Effector memory CD8-positive, alpha-beta T cell (primary cell): ENCODE data around the gene ZNF229.
"Not testable (repeated sequence)": the region's sequence is repeated elsewhere in the genome, so short reads cannot be mapped to it uniquely, and the experiment has no call there.

Experiments
- ATAC-seq: fragments of 150-1000 bp; cut with Tn5 transposase; replicated peaks from 2 replicates; pipeline ENCODE4 v1.10.0; 2021; ENCODE audit warnings: mild to moderate bottlenecking, moderate library complexity
- DNase-seq, 3 experiments: peaks; one replicate each; pipeline ENCODE4 v3.0.0; 2021
- H3K27ac Mint-ChIP-seq, 2 donors: one replicate each; pipeline ENCODE4 v1.8.0; 2022; ENCODE audit warnings: mild to moderate bottlenecking in 2 of 2, mixed read lengths in 2 of 2, moderate library complexity in 2 of 2
- H3K27me3 Mint-ChIP-seq, 2 donors: one replicate each; pipeline ENCODE4 v1.8.0; 2022; ENCODE audit warnings: mixed read lengths in 2 of 2
- H3K36me3 Mint-ChIP-seq: one replicate; pipeline ENCODE4 v1.8.0; 2022; ENCODE audit warnings: mild to moderate bottlenecking, moderate library complexity, mixed read lengths; ENCODE audit not compliant: insufficient read depth
- H3K4me1 Mint-ChIP-seq, 2 donors: one replicate each; pipeline ENCODE4 v1.8.0; 2022; ENCODE audit warnings: low read depth in 2 of 2, mixed read lengths in 2 of 2
- H3K4me3 Mint-ChIP-seq, 2 donors: one replicate each; pipeline ENCODE4 v1.8.0; 2022; ENCODE audit warnings: mild to moderate bottlenecking in 2 of 2, mixed read lengths in 2 of 2, moderate library complexity in 2 of 2
- H3K9me3 Mint-ChIP-seq, 2 donors: one replicate each; pipeline ENCODE4 v1.8.0; 2022; ENCODE audit warnings: mixed read lengths in 2 of 2
- total RNA-seq, 9 experiments: gene quantifications; one replicate each; lab custom pipeline; 2026; lab: John Stamatoyannopoulos, UW

ZNF229 gene
- 0 to 1.4 (median 0.46) reads per million in 9 experiments for total RNA-seq

DNA sequence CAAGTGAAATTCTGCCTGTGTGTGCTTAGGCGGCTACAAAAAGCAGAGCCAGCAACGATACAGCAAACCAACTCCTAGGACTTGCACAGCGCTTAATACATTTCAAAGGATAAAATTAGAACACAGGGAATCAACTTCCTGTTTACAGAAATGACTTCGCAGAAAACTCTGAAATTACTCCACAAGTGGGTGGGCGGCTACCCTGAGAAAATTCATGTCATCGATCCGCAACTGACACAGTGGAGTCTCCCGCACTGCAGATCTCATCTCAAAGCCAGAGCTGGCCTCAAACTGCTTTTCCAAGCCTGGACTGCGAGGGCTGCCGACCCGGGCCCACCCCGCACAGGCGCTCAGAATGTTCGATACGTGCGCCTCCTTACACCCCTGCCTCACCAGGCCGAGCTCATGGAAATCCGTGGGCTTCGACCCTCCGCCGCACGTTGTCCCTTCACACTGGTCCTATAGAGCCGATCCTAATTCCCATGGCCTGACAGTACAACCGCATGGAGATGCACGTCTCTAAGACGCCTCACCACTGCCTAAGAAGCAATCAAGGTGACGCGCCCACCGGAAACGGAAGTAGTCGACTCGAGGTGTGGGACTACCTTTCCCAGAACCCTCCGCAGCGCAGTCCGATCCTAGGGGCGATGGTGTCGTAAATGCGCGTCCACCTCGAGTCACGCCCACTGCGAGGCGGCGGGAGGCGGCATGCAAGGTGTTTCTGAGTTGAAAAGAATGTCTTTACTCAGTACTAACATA is at the start of gene ZNF229:
Gene ZNF229, minus strand, starts transcription at position 557 of the 759 bp plus-strand sequence. CDS start 5,625 bp downstream, outside the sequence.
- Mint-ChIP-seq H3K27me3 (peaks cover 8 to 27% of the 10 kb centered on the region in 2 donors), H3K9me3 (peaks cover 48 to 57% of the 10 kb centered on the region in 2 donors), H3K27ac (no peak within 1 kb of the TSS), H3K4me3 (peak within 1 kb of the TSS; percentile 69), H3K4me1 (peaks cover 0 to 4% of the 10 kb centered on the region in 2 donors), H3K36me3 (no peaks in the 10 kb centered on the region)
- peak in 2 of 3 experiments; percentile 1 to 2 for DNase-seq
- peak; percentile 47 for ATAC-seq

DNA sequence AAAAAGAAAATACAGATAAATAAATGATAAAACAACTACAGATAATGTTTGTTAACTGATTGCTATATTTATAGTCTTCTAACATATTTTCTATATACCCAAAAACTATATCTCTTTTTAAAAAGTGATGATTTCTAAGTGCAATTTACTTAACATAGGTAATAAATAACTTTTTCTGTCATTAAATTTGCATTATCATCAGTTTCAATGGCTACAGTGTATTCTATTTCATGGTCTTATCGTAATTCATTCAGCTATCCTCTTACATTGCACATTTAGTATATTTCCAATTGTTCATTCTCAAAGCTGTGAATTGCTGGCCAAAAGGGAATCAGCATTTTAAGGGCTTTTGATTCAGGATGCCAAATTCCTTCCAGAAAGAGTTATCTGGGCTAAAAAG is 48.4 kb upstream of the ZNF229 start:
- DNase-seq: no peak
- Mint-ChIP-seq H3K36me3 (peaks cover 47% of the 10 kb centered on the region), H3K27ac (no peak overlapping the region), H3K4me3 (no peak overlapping the region), H3K9me3 (peaks cover 19 to 53% of the 10 kb centered on the region in 2 donors), H3K27me3 (no peaks in the 10 kb centered on the region), H3K4me1 (peaks cover 36 to 47% of the 10 kb centered on the region in 2 donors)
- no peak for ATAC-seq

DNA sequence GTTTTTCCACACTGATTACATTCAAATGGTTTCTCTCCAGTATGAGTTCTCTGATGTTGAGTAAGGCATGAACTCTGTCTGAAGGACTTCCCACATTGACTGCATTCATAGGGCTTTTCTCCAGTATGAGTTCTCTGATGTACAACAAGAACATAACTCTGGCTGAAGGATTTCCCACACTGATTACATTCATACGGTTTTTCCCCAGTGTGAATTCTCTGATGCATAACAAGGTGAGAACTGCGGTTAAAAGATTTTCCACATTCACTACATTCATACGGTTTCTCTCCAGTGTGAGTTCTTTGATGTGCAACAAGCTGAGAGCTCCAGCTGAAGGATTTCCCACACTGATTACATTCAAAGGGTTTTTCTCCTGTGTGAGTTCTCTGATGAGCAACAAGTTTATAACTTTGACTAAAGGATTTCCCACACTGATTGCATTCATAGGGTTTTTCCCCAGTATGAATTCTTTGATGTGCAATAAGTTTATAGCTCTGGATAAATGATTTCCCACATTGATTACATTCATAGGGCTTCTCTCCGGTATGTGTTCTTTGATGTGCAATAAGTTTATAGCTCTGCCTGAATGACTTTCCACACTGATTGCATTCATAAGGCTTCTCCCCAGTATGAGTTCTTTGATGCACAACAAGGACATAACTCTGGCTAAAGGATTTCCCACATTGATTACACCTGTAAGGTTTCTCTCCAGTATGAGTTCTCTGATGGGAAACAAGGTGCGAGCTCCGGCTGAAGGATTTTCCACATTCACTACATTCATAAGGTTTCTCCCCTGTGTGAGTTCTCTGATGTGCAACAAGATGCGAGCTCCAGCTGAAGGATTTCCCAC is 28.5 kb upstream of the ZNF229 start:
- ATAC-seq: no peak
- no peak for DNase-seq
- Mint-ChIP-seq H3K9me3 (peaks cover 28 to 34% of the 10 kb centered on the region in 2 donors), H3K27ac (peak overlapping the region in 1 of 2 donors; percentile 3), H3K4me1 (no peaks in the 10 kb centered on the region), H3K27me3 (no peaks in the 10 kb centered on the region), H3K36me3 (peaks cover 50% of the 10 kb centered on the region), H3K4me3 (no peak overlapping the region)

DNA sequence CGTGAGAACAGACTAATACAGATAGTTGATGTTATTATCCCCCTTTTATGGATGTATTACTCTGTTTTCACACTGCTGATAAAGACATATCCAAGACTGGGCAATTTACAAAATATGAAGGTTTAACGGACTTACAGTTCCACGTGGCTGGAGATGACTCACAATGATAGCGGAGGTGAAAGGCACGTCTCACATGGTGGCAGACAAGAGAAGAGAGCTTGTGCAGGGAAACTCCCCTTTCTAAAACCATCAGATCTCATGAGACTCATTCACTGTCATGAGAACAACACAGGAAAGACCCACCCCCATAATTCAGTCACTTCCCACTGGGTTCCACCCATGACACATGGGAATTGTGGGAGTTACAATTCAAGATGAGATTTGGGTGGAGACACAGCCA is 20.5 kb upstream of the ZNF229 start:
- not testable (repeated sequence) for H3K27me3 Mint-ChIP-seq
- peaks cover 36 to 50% of the 10 kb centered on the region in 2 donors for H3K9me3 Mint-ChIP-seq

DNA sequence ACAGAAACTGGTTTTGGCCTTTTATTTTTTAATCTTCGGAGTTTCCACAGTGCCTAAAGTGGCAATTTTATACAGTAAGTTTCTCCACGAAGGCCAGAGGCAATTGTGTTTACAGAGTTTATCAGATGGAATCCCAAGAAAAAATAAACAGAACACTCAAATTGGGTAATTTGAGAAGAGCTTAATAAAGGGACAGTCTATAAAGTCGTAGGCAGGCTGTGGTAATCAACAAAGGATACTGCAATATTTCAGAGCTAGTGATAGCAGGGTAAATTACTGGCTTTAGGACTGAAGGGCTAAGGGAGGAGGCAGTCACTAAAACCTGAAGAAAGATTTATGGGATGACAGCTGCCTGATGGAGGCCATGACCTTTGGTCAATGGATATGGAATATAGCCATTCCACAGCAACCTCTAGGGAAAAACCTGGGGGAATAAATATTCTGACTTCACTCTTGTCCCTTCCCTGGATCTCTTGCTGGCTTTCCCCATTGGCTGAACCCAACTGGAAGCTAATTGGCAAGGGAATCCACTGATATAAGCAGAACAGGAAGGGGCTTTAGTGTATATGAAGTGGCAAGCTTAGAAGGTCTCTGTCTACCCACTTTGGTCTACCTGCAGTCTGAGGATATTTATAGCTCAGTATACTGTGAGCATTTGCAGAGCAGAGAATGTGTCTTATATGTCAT is 14.5 kb upstream of the ZNF229 start:
- H3K9me3 Mint-ChIP-seq: peaks cover 24 to 30% of the 10 kb centered on the region in 2 donors
- H3K4me3 Mint-ChIP-seq, H3K36me3 Mint-ChIP-seq, ATAC-seq, H3K4me1 Mint-ChIP-seq, H3K27ac Mint-ChIP-seq, H3K27me3 Mint-ChIP-seq, DNase-seq: not testable (repeated sequence)

More for the DNA sequence above, 20.5 kb upstream of the ZNF229 start:
- not testable (repeated sequence) for DNase-seq, H3K4me3 Mint-ChIP-seq, ATAC-seq, H3K4me1 Mint-ChIP-seq, H3K27ac Mint-ChIP-seq, H3K36me3 Mint-ChIP-seq

DNA sequence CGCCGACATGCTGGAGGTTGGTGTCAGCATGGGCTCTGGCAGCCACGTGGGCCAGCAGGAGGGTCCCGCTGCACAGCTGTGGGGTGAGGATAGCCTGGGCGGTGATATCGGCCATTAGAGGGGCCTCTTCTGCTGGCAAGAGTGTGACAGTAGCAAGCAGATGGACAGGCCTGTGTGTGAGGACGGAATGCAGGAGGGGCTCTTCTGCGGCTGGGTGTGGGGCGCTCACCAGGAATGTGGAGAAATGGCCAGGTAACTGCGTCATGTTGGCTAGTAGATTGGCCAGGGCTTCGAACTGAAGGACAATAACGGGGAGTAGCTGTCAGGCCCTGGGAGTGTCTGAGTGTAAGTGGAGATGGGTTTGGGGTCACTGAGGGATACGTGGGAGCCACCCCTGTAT is 7.7 kb upstream of the ZNF229 start:
- ATAC-seq, H3K36me3 Mint-ChIP-seq, H3K4me1 Mint-ChIP-seq, DNase-seq, H3K4me3 Mint-ChIP-seq, H3K27ac Mint-ChIP-seq: not testable (repeated sequence)
- Mint-ChIP-seq H3K9me3 (peaks cover 30 to 34% of the 10 kb centered on the region in 2 donors), H3K27me3 (peaks cover 8 to 21% of the 10 kb centered on the region in 2 donors)

DNA sequence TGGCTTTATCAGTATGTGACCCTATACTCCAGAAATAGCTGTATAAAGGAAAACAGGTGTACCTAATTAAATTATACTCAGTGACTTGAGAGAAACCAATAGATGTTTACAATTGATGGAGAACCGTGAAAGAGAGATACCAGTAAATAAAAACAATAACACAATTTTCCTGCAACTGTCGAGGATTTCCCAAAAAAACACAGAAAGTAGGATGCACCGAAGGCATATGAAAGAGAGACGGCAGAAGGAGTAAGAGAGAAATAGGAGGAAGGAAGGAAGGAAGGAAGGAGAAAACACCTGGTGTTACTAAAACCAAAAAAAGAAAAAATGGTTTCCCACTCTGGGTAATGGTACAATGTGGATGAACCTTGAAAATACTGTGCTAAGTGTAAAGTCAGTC is 6.8 kb upstream of the ZNF229 start:
- peaks cover 8 to 21% of the 10 kb centered on the region in 2 donors for H3K27me3 Mint-ChIP-seq
- DNase-seq (no peak), ATAC-seq (no peak)
- H3K36me3 Mint-ChIP-seq: no peaks in the 10 kb centered on the region
- peaks cover 32 to 35% of the 10 kb centered on the region in 2 donors for H3K9me3 Mint-ChIP-seq
- no peak overlapping the region for H3K27ac Mint-ChIP-seq
- H3K4me1 Mint-ChIP-seq: no peaks in the 10 kb centered on the region
- H3K4me3 Mint-ChIP-seq: no peak overlapping the region

DNA sequence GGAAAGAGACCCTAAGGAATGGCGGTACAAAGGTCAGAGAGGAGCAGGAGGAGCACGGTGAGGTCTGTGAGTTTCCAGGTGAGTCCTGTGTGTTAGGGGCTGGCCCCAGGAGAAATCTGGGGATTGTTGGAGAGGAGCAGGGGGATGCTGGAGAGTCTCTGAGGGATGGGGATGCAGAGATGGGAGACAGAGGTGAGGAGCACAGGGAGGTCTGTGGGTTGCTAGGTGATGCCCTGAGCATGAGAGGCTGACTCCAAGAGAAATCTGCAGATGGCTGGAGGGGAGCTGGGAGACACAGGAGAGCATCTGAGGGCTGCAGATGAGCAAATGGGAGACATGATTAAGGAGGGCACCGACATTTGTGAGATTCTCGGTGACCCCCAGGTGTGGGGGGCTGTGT is 4.1 kb upstream of the ZNF229 start:
- peaks cover 29 to 42% of the 10 kb centered on the region in 2 donors for H3K9me3 Mint-ChIP-seq
- no peak for ATAC-seq
- H3K4me3 Mint-ChIP-seq: no peak overlapping the region

DNA sequence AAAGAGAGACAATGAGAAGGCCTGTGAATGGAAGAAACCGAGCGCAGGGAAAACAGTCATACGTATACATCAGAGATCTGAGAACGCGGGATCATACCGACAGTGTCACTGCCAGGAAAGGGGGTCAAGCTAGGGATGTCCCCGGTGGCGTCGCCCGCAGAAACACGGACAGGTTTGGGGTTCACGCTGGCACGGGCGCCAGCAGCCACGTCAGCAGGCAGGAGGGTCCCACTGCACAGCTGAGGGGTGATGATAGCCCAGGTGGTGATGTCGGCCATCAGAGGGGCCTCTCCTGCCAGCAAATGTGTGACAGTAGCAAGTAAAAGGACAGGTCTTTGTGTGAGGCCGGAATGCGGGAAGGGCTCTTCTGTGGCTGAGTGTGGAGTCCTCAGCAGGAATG is 3.4 kb upstream of the ZNF229 start:
- no peak for ATAC-seq
- DNase-seq: no peak
- Mint-ChIP-seq H3K4me3 (no peak overlapping the region), H3K36me3 (no peaks in the 10 kb centered on the region), H3K4me1 (peaks cover 0 to 4% of the 10 kb centered on the region in 2 donors), H3K9me3 (peaks cover 30 to 43% of the 10 kb centered on the region in 2 donors), H3K27ac (no peak overlapping the region), H3K27me3 (peaks cover 8 to 21% of the 10 kb centered on the region in 2 donors)

More for the DNA sequence above, 4.1 kb upstream of the ZNF229 start:
- DNase-seq: no peak
- Mint-ChIP-seq H3K36me3 (no peaks in the 10 kb centered on the region), H3K27ac (no peak overlapping the region), H3K27me3 (peaks cover 8 to 21% of the 10 kb centered on the region in 2 donors), H3K4me1 (peaks cover 0 to 4% of the 10 kb centered on the region in 2 donors)

DNA sequence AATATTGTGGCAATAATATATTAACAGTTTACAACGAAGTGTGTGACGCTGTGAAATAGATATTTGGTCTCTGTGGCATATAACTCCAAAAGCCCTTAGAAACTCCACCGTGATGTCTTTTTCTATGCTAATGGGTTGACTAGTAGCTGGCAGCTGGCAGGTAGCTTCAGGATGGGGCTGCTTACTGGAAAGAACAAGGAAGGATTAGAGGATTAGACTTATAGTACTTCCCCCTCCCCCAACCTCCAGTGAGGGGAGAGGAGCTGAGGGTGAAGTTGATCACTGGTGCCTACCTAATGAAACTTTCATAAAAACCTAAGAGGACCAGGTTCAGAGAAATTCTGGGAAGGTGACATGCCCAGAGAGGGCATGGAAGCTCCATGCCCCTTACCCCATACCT is 9.8 kb downstream of the ZNF229 start:
- Mint-ChIP-seq H3K27me3 (no peaks in the 10 kb centered on the region), H3K36me3 (no peaks in the 10 kb centered on the region), H3K9me3 (peaks cover 12 to 34% of the 10 kb centered on the region in 2 donors), H3K4me1 (no peaks in the 10 kb centered on the region), H3K4me3 (no peak overlapping the region), H3K27ac (no peak overlapping the region)
- no peak for ATAC-seq
- DNase-seq: no peak

DNA sequence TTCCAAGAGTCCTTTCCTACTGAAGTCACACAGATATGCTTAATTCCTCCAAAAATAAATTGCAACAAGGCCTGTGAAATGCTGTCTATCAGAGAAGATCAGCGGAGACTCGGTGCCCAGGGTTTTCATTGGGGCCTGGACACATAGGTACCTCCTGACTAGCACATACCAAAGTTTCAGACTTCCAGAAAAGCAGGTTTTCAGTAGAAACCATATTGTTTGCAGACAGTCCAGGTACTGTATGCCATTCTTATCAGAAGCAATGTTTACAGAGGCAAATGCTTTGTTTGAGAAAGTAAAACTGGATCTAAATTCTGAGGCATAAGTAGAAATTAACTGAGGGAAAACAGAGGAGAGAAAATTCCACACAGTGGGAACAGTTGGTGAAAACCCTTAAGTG is 12.8 kb downstream of the ZNF229 start:
- Mint-ChIP-seq H3K4me1 (no peaks in the 10 kb centered on the region), H3K36me3 (no peaks in the 10 kb centered on the region), H3K4me3 (no peak overlapping the region), H3K27ac (no peak overlapping the region), H3K9me3 (peaks cover 14 to 30% of the 10 kb centered on the region in 2 donors), H3K27me3 (no peaks in the 10 kb centered on the region)
- ATAC-seq (no peak), DNase-seq (no peak)

DNA sequence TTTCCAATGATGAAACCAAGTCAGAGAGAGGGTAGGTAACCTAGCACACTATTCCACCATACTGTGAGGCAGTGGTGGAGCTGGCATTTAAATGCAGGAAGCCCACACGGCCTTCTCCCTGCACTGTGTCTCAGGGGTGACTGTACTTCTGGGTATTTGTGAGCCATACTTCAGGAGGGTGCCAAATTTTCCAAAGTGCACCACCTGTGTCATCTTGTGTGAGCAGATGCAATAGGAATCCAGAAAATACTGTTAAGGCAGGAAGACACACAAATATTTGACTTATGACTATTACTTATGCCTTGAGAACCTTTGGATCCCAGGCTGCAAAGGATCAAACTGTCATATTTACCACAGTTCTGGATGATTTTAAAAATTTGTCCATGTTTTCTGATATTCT is 17.3 kb downstream of the ZNF229 start:
- no peaks in the 10 kb centered on the region for H3K4me1 Mint-ChIP-seq
- no peaks in the 10 kb centered on the region for H3K27me3 Mint-ChIP-seq
- H3K9me3 Mint-ChIP-seq: peaks cover 17 to 38% of the 10 kb centered on the region in 2 donors
- no peak overlapping the region for H3K4me3 Mint-ChIP-seq
- DNase-seq (no peak), ATAC-seq (no peak)
- H3K36me3 Mint-ChIP-seq: no peaks in the 10 kb centered on the region
- H3K27ac Mint-ChIP-seq: no peak overlapping the region

DNA sequence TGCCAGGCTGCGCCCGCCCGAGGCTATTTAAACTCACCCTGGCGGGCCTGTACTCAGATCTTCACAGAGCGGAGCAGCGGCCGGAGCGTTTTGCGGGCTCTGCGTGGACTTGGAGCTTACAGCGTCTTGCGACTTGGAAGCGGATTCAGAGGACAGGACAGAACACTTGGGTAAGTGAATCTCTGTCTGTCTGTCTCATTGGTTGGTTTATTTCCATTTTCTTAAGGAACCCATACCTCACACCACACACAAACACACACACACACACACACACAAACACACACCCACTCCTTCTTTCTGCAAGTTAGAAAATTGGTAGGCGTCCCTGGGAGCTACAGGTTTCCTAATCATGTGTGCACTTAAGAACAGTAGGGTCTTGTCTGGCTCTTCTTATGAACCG is 32.7 kb downstream of the ZNF229 start:
- not testable (repeated sequence) for H3K4me3 Mint-ChIP-seq, H3K36me3 Mint-ChIP-seq, ATAC-seq, H3K27ac Mint-ChIP-seq, H3K4me1 Mint-ChIP-seq, H3K27me3 Mint-ChIP-seq, DNase-seq
- H3K9me3 Mint-ChIP-seq: peaks cover 17 to 20% of the 10 kb centered on the region in 2 donors
